Measurements from ENCODE around the gene RARS2.

DNA sequence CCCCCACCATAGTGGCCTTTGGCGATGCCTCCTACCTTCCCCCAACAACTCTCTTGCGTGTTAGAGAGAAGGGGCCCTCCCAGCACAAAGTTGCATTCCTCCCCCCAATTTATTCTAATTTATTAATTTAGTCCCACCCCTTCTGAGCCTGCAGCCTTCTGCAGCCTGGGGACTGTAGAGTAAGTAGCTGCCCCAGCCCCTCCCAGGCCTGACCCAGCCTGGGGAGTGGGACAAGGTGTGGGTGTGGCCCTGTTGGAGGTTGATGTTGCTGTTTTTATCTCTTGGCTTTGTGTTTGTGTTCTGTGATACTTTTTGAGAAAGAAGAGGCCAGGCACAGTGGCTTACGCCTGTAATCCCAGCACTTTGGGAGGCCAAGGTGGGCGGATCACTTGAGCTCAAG lies 49.6 kb upstream of the RARS2 start:
- TF ChIP-seq ZNF341 (tag by site-specific recombination; IDR thresholded peaks at IDR 0.05; ENCODE audit: low read depth) (no peak), YY1 (tag by site-specific recombination; IDR thresholded peaks at IDR 0.05) (no peak), SP2 (tag by site-specific recombination; IDR thresholded peaks at IDR 0.05) (no peak)
- TF ChIP-seq, protein P1, sequence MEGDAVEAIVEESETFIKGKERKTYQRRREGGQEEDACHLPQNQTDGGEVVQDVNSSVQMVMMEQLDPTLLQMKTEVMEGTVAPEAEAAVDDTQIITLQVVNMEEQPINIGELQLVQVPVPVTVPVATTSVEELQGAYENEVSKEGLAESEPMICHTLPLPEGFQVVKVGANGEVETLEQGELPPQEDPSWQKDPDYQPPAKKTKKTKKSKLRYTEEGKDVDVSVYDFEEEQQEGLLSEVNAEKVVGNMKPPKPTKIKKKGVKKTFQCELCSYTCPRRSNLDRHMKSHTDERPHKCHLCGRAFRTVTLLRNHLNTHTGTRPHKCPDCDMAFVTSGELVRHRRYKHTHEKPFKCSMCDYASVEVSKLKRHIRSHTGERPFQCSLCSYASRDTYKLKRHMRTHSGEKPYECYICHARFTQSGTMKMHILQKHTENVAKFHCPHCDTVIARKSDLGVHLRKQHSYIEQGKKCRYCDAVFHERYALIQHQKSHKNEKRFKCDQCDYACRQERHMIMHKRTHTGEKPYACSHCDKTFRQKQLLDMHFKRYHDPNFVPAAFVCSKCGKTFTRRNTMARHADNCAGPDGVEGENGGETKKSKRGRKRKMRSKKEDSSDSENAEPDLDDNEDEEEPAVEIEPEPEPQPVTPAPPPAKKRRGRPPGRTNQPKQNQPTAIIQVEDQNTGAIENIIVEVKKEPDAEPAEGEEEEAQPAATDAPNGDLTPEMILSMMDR (tag by site-specific recombination; IDR thresholded peaks at IDR 0.05) = no peak
- TF ChIP-seq, protein P2, sequence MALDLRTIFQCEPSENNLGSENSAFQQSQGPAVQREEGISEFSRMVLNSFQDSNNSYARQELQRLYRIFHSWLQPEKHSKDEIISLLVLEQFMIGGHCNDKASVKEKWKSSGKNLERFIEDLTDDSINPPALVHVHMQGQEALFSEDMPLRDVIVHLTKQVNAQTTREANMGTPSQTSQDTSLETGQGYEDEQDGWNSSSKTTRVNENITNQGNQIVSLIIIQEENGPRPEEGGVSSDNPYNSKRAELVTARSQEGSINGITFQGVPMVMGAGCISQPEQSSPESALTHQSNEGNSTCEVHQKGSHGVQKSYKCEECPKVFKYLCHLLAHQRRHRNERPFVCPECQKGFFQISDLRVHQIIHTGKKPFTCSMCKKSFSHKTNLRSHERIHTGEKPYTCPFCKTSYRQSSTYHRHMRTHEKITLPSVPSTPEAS (tag by site-specific recombination; IDR thresholded peaks at IDR 0.05) = no peak
